Panc1 (cell line): ENCODE measurements around the gene C9orf72. TPM values are rescaled to one million over a fixed set of nuclear protein-coding genes. Genes with fewer than 3 reads are reported as not detected.

ENCODE experiments used
- ATAC-seq: fragments of 200-7000 bp; cut with Tn5 transposase; 2 replicates; pipeline ENCODE4 v1.9.1; 2020; ENCODE audit warnings: mild to moderate bottlenecking, moderate library complexity
- BruUV-seq: library from RNA; stranded (reverse); fragments of 400-500 nt; replicated peaks from 2 replicates; lab custom pipeline; 2021; lab: Mats Ljungman, UMichigan
- CTCF ChIA-PET: fragments of 300-600 bp; sonication (Branson Sonifier 250); formaldehyde crosslinking; loops from one replicate; lab custom pipeline; 2022; ENCODE audit warnings: antibody characterized with exemption; lab: Charles Lee
- POLR2A ChIA-PET: fragments of 300-600 bp; sonication (Branson Sonifier 250); formaldehyde crosslinking; loops from one replicate; lab custom pipeline; 2022; ENCODE audit warnings: antibody characterized with exemption; lab: Charles Lee
- DNase-seq: peaks from one replicate; pipeline ENCODE4 v3.0.0-alpha.2; 2010; ENCODE audit warnings: low read depth, low spot score
- H3K27ac ChIP-seq: 2 replicates; pipeline ENCODE4 v1.5.1; 2011; ENCODE audit warnings: mild to moderate bottlenecking, low read length, inconsistent platforms
- H3K27me3 ChIP-seq: fragments of 200-500 bp; sonication (Bioruptor generic); 2 replicates; pipeline ENCODE4 v1.6.0; 2014; ENCODE audit warnings: low read length, inconsistent platforms; ENCODE audit not compliant: control insufficient read depth, insufficient read depth
- H3K36me3 ChIP-seq: fragments of 200-500 bp; sonication (Bioruptor generic); 2 replicates; pipeline ENCODE4 v1.5.1; 2014; ENCODE audit warnings: inconsistent platforms, mild to moderate bottlenecking, low read length, moderate library complexity; ENCODE audit not compliant: control insufficient read depth, insufficient read depth
- H3K4me1 ChIP-seq: 2 replicates; pipeline ENCODE4 v1.5.1; 2011; ENCODE audit warnings: inconsistent platforms, mild to moderate bottlenecking, low read length, moderate library complexity; ENCODE audit not compliant: control insufficient read depth, insufficient read depth
- H3K4me3 ChIP-seq, 2 experiments: 2 replicates each; pipeline ENCODE4 v1.5.1; 2011 to 2012; ENCODE audit warnings: low read depth in 2 of 2, low read length in 2 of 2, mild to moderate bottlenecking in 2 of 2, inconsistent platforms in 1 of 2, moderate library complexity in 1 of 2
- H3K9me3 ChIP-seq: fragments of 200-500 bp; sonication (Bioruptor generic); 2 replicates; pipeline ENCODE4 v1.5.1; 2014; ENCODE audit warnings: low read depth, mild to moderate bottlenecking, inconsistent platforms, low read length, moderate library complexity; ENCODE audit not compliant: control insufficient read depth, insufficient read depth
- CTCF ChIP-seq: fragments of 450-650 bp; IDR thresholded peaks from 2 replicates; pipeline ENCODE4 v1.5.1; 2017; ENCODE audit warnings: mild to moderate bottlenecking
- POLR2AphosphoS5 ChIP-seq: IDR thresholded peaks from 2 replicates; pipeline ENCODE4 v1.6.1; 2012; ENCODE audit warnings: mild to moderate bottlenecking, low read depth, low read length, moderate library complexity
- REST ChIP-seq, 2 experiments: IDR thresholded peaks; 2 replicates each; pipeline ENCODE4 v1.6.1; 2011 to 2012; ENCODE audit warnings: low read depth in 2 of 2, control low read depth in 1 of 2, low read length in 1 of 2, mild to moderate bottlenecking in 1 of 2, moderate library complexity in 1 of 2; ENCODE audit not compliant: insufficient read depth in 1 of 2
- SIN3A ChIP-seq: IDR thresholded peaks from 2 replicates; pipeline ENCODE4 v1.6.1; 2012; ENCODE audit warnings: low read depth, mild to moderate bottlenecking, low read length, moderate library complexity, borderline replicate concordance; ENCODE audit not compliant: insufficient read depth
- TCF7L2 ChIP-seq: IDR thresholded peaks from 2 replicates; pipeline ENCODE4 v1.6.1; 2011; ENCODE audit warnings: mild to moderate bottlenecking, low read depth, low read length, inconsistent platforms
- in situ Hi-C: cut with HindIII; loops from 2 replicates; pipeline ENCODE4 v1.10.0; 2016; ENCODE audit warnings: low sequenced_read_pairs, low pct_unique_long_range_greater_than_20kb
- intact Hi-C: fragments of 100-400 bp; cut with micrococcal nuclease; formaldehyde crosslinking; loops from one replicate; pipeline ENCODE4 v1.10.0; 2022; ENCODE audit not compliant: unreplicated experiment
- total RNA-seq: library from RNA; stranded (reverse); gene quantifications from one replicate; pipeline ENCODE4 v1.2.1, GENCODE V29; 2021; ENCODE audit not compliant: unreplicated experiment

C9orf72 gene
- total RNA-seq, 1 experiment from 2014 or later = 3.6 TPM

GRCh38 chr9:27534658-27535209, 38.5 kb downstream of the C9orf72 start:
- H3K27me3 ChIP-seq = no peaks in the 10 kb centered on the region
- ChIA-PET POLR2A (no interaction called here), CTCF (no interaction called here)
- H3K4me1 ChIP-seq = no peaks in the 10 kb centered on the region
- H3K27ac ChIP-seq = no peak overlapping the region
- TF ChIP-seq POLR2AphosphoS5 = no peak
- no peak for TF ChIP-seq REST (IDR thresholded peaks at IDR 0.05; ENCODE audit: insufficient read depth in 1 of 2, low read depth in 2 of 2, low read length in 1 of 2)
- no peak for TF ChIP-seq CTCF
- no peak for TF ChIP-seq TCF7L2
- TF ChIP-seq SIN3A = no peak
- no peaks in the 10 kb centered on the region for H3K9me3 ChIP-seq
- no peak overlapping the region for H3K4me3 ChIP-seq
- in situ Hi-C loops = no loop called here
- H3K36me3 ChIP-seq = no peaks in the 10 kb centered on the region
- DNase-seq (no peak), ATAC-seq (no peak)
- BruUV-seq = no TSS peak
- intact Hi-C loops = loop anchor here (5.0 kb wide), 1 partner anchor 202 kb away; no protein-coding TSS in a partner anchor

- intact Hi-C loops (loop anchor here (5.0 kb wide), 1 partner anchor 202 kb away; no protein-coding TSS in a partner anchor), in situ Hi-C loops (no loop called here)
- DNase-seq = no peak
- Histone ChIP-seq H3K4me3 (no peak overlapping the region), H3K27me3 (no peaks in the 10 kb centered on the region), H3K4me1 (no peaks in the 10 kb centered on the region), H3K27ac (no peak overlapping the region), H3K36me3 (no peaks in the 10 kb centered on the region), H3K9me3 (no peaks in the 10 kb centered on the region)
- TF ChIP-seq CTCF (no peak), REST (IDR thresholded peaks at IDR 0.05; ENCODE audit: insufficient read depth in 1 of 2, low read depth in 2 of 2, low read length in 1 of 2) (no peak), SIN3A (no peak)
- no peak for ATAC-seq
- ChIA-PET CTCF (no interaction called here), POLR2A (no interaction called here)
- no TSS peak for BruUV-seq
Observed at GRCh38 chr9:27534131-27534530, 39.1 kb downstream of the C9orf72 start.
